ENCODE results near the gene SHC2.
"Not testable (repeated sequence)": the region's sequence is repeated elsewhere in the genome, so short reads cannot be mapped to it uniquely, and the experiment has no call there.

Gene SHC2

GRCh38 chr19:492091-492531, 31.3 kb upstream of the SHC2 start:
- no peak for DNase-seq (ENCODE audit: low read depth in 2 of 2, low spot score in 1 of 2)

DNA sequence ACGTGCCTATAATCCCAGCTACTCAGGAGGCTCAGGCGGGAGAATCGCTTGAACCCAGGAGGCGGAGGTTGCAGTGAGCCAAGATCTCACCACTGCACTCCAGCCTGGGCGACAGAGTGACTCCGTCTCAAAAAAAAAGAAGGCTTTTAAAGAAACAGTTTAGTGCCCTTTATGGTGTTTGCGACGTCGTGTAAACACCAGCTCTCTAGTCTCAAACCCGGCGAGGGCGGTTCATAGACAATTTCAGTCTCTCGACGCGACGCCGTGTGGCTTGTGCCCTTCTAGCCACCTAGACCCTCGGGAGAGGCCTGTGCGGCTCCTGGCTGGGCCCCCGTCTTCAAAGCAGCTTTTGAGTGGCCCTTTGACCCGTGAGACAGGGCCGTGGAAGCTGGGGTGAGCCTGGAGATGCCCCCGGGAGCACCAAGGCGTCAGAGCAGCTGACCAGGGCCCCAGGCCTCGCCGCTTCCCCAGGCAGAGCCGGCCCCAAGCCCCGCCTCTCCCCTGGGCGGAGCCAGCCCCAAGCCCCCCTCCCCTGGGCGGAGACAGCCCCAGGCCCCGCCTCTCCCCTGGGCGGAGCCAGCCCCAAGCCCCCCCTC, 30.4 kb upstream of the SHC2 start:
- DNase-seq (ENCODE audit: low read depth in 2 of 2, low spot score in 1 of 2) = no peak

- no peak for DNase-seq (ENCODE audit: low read depth in 2 of 2, low spot score in 1 of 2)
Observed at GRCh38 chr19:489418-490196, 28.8 kb upstream of the SHC2 start.

- peak; percentile 81 to 86 for DNase-seq (ENCODE audit: low read depth in 2 of 2, low spot score in 1 of 2)
Observed at GRCh38 chr19:488505-489417, 27.9 kb upstream of the SHC2 start.

GRCh38 chr19:485583-486236, 24.9 kb upstream of the SHC2 start:
- DNase-seq (ENCODE audit: low read depth in 2 of 2, low spot score in 1 of 2) = no peak

DNA sequence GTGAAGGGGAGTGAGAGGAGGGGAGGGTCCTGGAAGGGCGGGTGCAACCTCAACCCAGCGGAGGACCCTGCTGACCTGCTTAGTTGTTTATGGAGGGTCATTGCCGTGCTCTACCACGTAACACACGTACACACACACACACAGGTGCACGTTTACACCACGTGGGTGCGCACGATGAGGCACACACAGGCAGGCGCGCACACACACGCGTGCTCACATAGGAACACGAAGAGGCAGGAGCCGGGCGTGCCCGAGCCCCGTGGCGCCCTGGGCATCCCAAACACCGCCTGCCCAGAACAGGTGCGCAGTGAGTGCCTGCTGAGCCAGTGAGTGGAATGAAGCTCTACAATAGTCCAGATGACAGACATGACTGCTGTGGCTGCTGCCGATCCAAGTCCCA, 24.2 kb upstream of the SHC2 start:
- DNase-seq (ENCODE audit: low read depth in 2 of 2, low spot score in 1 of 2) = no peak

DNA sequence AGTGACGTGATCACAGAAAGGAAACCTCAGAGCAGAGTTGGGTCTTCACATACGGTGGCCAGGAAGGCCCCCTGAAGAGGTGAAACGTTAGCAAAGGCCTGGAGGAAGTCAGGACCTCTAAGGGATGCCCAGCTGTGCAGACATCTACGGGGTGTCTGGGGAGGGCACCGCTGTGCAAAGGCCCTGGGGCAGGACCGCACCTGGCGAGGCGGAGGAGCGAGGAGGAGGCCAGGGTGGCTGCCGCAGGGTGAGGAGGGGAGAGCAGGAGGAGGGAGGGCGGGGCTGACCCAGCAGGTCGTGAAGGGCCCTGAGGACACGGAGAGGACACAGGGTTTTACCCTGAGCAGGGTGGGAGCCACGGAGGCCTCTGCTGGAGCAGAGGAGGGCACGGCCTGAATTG, 23.7 kb upstream of the SHC2 start:
- no peak for DNase-seq (ENCODE audit: low read depth in 2 of 2, low spot score in 1 of 2)

DNA sequence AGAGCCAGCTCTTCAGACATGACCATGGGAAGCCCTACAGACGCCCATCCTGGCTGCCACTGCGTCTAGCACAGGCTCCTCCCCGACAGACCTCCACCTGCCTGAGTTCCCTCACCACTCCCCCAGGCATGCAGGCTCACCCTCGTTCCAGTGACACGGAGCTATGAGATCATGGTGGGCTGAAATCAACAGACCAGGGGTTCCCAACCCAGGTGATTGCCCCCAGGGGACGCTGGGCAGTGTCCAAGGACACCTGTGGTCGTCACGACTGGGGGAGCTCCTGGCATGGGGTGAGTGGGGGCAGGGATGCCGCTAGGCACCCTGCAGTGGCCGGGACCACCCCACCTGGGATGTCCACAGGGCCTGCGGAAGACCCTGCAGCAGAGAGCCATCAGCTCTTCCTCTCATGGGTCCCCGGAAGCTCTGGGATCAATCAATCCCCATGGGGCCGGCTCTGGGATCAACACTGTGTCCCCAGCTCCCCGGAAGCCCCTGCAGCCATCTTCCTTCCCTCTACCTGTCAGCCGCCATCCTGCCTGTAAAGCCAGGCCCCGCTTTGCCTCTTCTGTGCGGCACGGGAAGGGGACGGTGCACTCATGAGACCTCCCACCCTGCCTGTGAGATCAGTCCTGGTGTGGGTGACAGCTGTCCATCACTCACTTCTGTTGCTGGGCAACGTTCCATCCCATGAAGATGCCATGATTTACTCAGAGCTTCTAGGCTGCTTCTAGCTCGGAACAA, 22.7 kb upstream of the SHC2 start:
- DNase-seq (ENCODE audit: low read depth in 2 of 2, low spot score in 1 of 2) = no peak

DNA sequence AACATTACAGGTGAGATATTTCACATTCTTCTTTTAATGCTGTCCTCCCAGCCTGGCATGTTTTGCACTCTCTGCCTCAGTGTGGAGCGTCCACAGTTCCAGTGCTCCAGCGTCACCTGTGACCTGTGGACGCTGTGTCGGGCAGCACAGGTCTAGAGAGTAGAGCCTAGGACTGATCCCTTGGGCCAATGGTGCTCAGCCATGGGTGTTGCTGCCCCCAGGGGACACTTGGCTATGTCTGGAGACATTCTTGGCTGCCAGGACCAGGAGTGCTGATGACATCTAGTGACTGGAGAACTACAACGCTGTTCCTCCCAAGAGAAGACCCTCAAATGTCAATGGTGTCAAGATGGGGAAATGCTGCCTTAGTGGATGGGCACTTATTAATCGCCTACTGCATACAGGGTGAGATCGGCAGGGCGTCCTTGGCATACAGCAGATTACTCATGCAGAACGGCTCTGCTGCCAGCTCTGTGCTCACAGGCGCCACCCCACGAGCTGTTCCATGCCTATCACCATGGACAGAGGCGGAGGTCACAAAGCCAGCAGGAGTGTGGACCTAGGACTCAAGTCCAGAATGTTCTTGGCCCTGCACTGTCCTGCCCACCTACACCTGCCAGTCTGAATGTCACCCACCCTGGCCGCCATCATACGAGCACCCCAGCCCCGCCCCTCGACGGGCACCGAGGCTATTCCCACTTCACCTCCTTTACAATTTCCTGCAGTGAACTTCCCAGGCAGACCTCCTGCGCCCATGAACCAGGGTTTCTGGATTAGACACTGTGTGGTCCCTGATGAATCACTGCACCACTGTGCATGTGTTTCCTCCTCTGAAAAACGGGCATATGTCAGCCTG, 21.6 kb upstream of the SHC2 start:
- DNase-seq (ENCODE audit: low read depth in 2 of 2, low spot score in 1 of 2) = no peak

GRCh38 chr19:481100-481499, 20.3 kb upstream of the SHC2 start:
- DNase-seq (ENCODE audit: low read depth in 2 of 2, low spot score in 1 of 2) = not testable (repeated sequence)

GRCh38 chr19:480016-480855, 19.4 kb upstream of the SHC2 start:
- no peak for DNase-seq (ENCODE audit: low read depth in 2 of 2, low spot score in 1 of 2)

DNA sequence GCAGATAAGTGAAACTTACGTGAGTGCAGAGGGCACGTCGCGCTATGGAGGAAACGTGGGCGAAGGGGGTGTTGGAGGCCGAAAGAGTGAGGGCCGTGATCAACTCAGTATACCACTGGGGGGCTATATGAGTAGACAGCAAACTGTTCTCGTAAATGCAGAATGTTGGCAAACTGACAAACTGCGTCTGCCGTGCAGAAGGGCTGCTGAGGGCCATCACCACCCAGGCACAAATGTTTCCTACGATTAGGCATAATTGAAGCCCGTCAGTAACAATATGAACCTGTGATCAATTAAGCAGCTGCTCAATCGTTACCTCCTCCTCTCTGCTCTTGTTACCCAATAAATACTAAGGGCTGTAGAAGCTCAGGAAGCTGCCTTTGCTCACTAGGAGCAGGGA, 18.1 kb upstream of the SHC2 start:
- DNase-seq (ENCODE audit: low read depth in 2 of 2, low spot score in 1 of 2) = no peak

GRCh38 chr19:478236-478903, 17.5 kb upstream of the SHC2 start:
- DNase-seq (ENCODE audit: low read depth in 2 of 2, low spot score in 1 of 2) = no peak

DNA sequence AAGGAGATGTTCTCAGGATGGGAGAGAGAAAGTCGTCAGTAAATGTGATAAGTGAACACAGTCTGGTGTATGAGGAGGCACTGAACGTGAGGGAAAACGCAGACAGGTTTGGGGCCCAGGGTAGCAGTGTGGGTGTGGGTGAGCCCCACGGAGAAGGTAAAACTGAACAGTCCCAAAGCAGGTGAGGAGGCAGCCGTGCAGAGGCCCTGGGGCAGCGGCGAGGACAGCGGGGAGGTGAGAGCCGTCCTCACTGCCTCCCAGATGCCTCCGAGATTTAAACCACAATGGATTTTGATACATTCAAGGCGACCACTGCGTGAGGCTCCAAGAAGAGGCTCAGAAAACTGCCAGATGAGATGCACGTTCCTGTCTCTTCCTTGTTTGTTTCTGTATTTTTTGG, 14.5 kb upstream of the SHC2 start:
- DNase-seq (ENCODE audit: low read depth in 2 of 2, low spot score in 1 of 2) = no peak

DNA sequence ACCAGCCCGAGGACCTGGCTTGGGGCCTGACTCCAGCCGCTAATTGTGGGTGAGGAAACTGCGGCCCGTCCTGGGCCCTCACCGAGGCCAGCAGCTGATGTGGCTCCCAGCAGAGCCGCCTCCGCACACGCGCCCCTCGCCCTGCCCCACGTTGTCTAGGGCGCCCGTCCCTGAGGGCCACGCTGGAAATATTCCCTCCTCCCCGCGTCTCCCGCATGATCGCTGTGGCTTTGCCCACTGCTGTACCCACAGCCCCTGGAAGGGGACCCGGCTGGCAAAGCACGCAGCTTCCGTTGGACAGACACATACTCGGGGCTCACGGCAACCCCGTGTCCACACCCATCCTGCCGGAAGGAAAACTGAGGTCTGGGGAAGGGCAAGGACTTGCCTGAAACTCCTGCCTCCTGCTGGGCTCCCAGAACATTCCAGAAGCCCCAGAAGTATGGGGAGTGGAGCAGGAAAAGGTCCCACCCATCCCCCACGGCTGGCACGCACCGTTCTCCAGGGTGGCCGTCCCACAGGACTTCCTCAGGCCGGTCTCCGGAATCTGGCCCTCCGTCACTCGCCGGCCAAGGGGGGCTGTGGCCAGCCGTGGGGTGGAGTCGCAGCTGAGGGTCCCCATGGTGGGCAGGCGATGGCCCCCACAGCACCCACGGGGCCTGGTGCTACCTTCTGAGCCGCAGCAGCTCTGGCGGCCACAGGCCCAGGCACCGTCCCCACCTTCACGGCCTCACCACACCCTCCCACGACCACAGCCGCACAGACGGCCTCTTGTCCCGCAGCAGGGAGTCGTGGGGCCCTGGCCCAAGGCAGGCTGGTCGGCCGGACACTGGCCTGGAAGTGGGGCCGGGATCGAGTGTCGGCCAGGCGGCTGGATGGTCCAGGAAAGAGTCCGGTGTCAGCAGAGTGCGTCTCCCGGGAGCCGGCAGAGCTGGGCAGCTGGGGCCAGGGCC, 13.6 kb upstream of the SHC2 start:
- DNase-seq (ENCODE audit: low read depth in 2 of 2, low spot score in 1 of 2) = no peak

- DNase-seq (ENCODE audit: low read depth in 2 of 2, low spot score in 1 of 2) = no peak
Observed at GRCh38 chr19:472005-472858, 11.4 kb upstream of the SHC2 start.
